Muscle layer of colon (tissue), 2 donors: ENCODE measurements around the gene GAGE13.
"Not testable (repeated sequence)": the region's sequence is repeated elsewhere in the genome, so short reads cannot be mapped to it uniquely, and the experiment has no call there.

Experiments used
- H3K27ac ChIP-seq: one replicate; pipeline ENCODE4 v1.7.0; 2013; ENCODE audit warnings: low read depth, mild to moderate bottlenecking, low read length, moderate library complexity
- H3K27me3 ChIP-seq, 2 donors: one replicate each; pipeline ENCODE4 v1.7.0; 2013; ENCODE audit warnings: low read length in 2 of 2, mild to moderate bottlenecking in 2 of 2; ENCODE audit not compliant: insufficient read depth in 2 of 2, control insufficient read depth in 1 of 2
- H3K36me3 ChIP-seq: one replicate; pipeline ENCODE4 v1.7.0; 2013; ENCODE audit warnings: mild to moderate bottlenecking, low read length; ENCODE audit not compliant: insufficient read depth
- H3K4me1 ChIP-seq: one replicate; pipeline ENCODE4 v1.7.0; 2013; ENCODE audit warnings: mild to moderate bottlenecking, low read length; ENCODE audit not compliant: insufficient read depth
- H3K4me3 ChIP-seq, 2 donors: one replicate each; pipeline ENCODE4 v1.7.0; 2013; ENCODE audit warnings: low read length in 2 of 2, low read depth in 1 of 2, mild to moderate bottlenecking in 1 of 2, moderate library complexity in 1 of 2
- H3K9ac ChIP-seq: one replicate; pipeline ENCODE4 v1.7.0; 2013; ENCODE audit warnings: low read length
- H3K9me3 ChIP-seq: one replicate; pipeline ENCODE4 v1.7.0; 2013; ENCODE audit warnings: mild to moderate bottlenecking, low read length
- donor health status: abdominal sarcoma.
- donor health status: Adenocarcinoma of cecum.

Gene GAGE13, protein sequence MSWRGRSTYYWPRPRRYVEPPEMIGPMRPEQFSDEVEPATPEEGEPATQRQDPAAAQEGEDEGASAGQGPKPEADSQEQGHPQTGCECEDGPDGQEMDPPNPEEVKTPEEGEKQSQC

DNA sequence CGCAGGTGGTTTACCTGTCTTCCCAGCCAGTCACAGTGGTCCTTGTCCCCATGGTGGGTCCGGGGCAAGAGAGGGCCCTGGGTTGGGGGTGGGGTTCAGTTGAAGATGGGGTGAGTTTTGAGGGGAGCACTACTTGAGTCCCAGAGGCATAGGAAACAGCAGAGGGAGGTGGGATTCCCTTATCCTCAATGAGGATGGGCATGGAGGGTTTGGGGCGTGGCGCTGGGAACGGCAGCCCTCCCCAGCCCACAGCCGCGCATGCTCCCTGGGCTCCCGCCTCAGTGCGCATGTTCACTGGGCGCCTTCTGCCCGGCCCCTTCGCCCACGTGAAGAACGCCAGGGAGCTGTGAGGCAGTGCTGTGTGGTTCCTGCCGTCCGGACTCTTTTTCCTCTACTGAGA is at the start of gene GAGE13:
Gene GAGE13 (plus strand): TSS at position 301 of the 400 bp plus-strand sequence. CDS start 1,156 bp downstream, outside the sequence.
- H3K4me1 ChIP-seq, H3K9ac ChIP-seq, H3K27me3 ChIP-seq, H3K9me3 ChIP-seq, H3K27ac ChIP-seq, H3K36me3 ChIP-seq, H3K4me3 ChIP-seq: not testable (repeated sequence)

DNA sequence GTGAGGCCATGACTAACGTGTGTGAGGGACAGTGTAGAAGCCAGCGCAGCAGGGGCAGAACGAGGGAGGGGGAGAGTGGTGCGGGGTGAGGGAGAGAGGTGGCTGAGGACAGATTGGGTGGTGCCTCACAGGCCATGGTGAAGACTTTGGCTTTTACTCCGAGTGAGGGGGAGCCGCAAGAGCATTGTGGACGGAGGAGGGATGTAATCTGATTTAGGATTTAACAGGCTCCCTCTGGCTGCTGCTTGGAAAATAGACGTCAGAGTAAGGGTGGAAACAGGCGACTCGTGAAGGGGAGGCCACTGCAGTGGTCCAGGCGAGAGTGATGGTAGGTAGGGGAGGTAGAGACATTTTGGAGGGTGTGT is 48.8 kb upstream of the GAGE13 start:
- Histone ChIP-seq H3K9me3 (no peaks in the 10 kb centered on the region), H3K27me3 (no peaks in the 10 kb centered on the region), H3K9ac (no peak overlapping the region), H3K4me1 (no peaks in the 10 kb centered on the region), H3K4me3 (no peak overlapping the region), H3K36me3 (no peaks in the 10 kb centered on the region), H3K27ac (no peak overlapping the region)

DNA sequence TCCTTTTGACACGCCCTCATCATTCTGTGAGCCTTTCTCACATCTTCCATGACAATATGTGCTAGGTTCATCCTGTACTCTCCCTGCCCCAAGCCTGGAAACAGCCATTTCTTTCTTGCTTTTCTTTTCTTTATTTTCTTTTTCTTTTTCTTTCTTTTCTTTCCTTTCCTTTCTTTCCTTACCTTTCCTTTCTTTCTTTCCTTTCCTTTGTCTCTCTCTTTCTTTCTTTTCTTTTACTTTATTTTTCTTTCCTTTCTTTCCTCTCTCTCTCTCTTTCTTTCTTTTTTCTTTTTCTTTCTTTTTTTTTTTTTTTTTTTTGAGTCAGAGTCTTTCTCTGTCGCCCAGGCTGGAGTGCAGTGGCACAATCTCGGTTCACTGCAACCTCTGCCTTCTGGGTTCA is 47.2 kb upstream of the GAGE13 start:
- H3K9ac ChIP-seq, result no peak overlapping the region
- H3K9me3 ChIP-seq, result no peaks in the 10 kb centered on the region
- H3K4me3 ChIP-seq, result no peak overlapping the region
- H3K36me3 ChIP-seq, result no peaks in the 10 kb centered on the region
- no peaks in the 10 kb centered on the region for H3K4me1 ChIP-seq
- H3K27ac ChIP-seq, result no peak overlapping the region
- no peaks in the 10 kb centered on the region for H3K27me3 ChIP-seq

DNA sequence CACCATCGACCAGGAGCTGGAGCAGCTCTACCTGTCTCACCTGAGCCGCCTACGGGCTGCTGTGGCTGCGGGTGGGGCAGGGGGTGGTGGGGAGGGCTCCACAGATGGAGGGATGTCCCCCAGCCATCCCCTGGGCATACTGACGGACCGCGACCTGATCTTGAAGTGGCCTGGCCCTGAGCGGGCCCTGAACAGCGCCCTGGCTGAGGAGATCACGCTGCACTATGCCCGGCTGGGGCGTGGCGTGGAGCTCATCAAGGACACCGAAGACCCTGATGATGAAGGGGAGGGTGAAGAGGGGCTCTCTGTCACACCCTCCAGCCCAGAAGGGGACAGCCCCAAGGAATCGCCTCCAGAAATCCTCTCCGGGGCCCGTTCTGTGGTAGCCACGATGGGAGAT is 45.2 kb upstream of the GAGE13 start:
- Histone ChIP-seq H3K4me3 (no peak overlapping the region), H3K36me3 (no peaks in the 10 kb centered on the region), H3K9me3 (no peaks in the 10 kb centered on the region), H3K4me1 (no peaks in the 10 kb centered on the region), H3K27ac (no peak overlapping the region), H3K27me3 (no peaks in the 10 kb centered on the region), H3K9ac (no peak overlapping the region)

DNA sequence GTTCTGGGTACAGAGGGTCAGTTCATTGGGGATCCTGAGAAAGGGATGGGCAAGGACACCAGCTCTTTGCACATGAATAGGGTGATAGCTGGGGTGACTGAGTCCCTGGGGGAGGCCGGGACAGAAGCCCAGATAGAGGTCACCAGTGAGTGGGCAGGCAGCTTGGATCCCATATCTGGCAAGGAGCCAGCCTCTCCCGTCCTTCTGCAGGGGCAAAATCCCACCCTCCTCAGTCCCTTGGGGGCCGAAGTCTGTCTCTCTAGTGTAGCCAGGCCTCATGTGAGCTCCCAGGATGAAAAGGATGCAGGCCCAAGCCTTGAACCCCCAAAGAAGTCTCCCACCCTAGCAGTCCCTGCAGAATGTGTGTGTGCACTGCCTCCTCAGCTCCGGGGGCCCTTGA is 44.8 kb upstream of the GAGE13 start:
- Histone ChIP-seq H3K9ac (no peak overlapping the region), H3K4me3 (no peak overlapping the region), H3K36me3 (no peaks in the 10 kb centered on the region), H3K9me3 (no peaks in the 10 kb centered on the region), H3K27me3 (no peaks in the 10 kb centered on the region), H3K4me1 (no peaks in the 10 kb centered on the region), H3K27ac (no peak overlapping the region)

DNA sequence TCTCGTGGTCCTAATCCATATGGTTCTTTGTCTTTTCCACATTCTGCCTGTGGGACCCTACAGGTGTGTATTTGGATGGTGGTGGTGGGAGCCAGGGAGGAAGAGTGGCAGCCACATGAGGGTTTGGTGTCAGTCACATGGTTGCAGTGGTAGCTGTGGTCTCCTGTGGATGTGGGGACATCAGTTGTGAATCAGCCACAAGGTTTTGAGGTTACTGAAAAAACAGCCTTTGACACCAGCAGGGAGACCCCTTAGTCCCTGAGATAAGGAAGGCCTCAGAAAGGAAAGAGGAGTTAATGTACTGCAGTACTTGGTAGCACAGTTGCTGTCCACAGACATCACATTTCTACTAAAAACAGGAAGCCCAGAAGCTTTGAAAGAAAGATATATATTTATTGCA is 43.7 kb upstream of the GAGE13 start:
- H3K27ac ChIP-seq, result no peak overlapping the region
- no peaks in the 10 kb centered on the region for H3K4me1 ChIP-seq
- H3K9ac ChIP-seq, result no peak overlapping the region
- peaks cover 0 to 7% of the 10 kb centered on the region in 2 donors for H3K27me3 ChIP-seq
- no peak overlapping the region for H3K4me3 ChIP-seq
- H3K36me3 ChIP-seq, result no peaks in the 10 kb centered on the region
- H3K9me3 ChIP-seq, result no peaks in the 10 kb centered on the region

DNA sequence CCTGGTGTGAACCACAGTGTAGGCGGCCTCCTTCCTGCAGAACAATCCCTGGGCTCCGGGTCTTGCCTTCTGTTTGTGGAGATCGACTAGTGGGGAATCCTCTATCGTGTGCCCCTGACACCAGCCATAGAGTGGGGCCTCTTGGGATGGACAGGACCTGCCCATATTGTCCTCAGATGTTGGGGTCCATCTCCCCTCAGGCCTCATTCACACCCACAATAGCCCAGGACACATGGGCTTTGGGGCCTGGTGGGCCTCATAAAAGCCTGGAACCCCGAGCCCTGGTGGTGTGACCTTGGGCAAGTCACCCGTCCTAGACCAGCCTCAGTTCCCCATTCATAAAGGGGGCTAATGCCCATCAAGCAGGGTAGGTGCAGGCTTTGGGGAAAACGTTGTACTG is 41.2 kb upstream of the GAGE13 start:
- H3K9ac ChIP-seq, result no peak overlapping the region
- no peaks in the 10 kb centered on the region for H3K36me3 ChIP-seq
- no peak overlapping the region for H3K27ac ChIP-seq
- no peak overlapping the region for H3K4me3 ChIP-seq
- peaks cover 0 to 11% of the 10 kb centered on the region in 2 donors for H3K27me3 ChIP-seq
- H3K9me3 ChIP-seq, result no peaks in the 10 kb centered on the region
- no peaks in the 10 kb centered on the region for H3K4me1 ChIP-seq

DNA sequence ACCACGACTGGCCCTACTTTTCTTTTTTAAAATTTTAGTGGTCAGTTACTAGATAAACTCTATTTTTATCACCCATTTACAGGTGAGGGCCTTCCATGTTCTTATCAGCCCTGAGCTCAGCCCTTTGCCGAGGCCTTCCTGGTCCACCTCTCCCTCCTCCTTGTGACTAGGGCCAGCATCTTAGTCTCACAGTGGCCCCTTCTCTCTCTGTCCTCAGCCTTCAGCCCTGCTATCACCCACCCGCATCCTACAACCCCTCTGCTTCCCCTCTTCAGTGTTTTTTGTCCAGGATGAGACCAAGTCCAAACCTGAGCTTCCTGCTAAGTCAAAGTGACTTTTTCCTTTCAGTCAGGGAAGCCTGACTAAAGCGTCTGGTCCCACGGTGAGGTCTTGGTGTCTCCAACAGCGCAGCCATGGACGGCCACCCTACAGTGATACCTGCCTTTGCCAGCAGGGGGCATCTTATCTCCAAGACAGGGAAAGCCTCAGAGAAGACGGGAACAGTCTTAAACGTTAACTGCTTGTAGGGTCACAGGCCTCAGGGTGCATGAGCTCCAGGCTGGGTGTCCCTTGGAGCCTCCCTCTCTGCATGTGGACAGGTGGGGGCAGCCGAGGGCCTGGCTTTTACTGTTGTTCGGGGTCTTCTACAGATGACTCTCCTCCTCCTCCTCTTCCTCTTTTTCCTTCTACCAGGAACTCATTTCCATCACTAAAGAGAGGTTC is 39.6 kb upstream of the GAGE13 start:
- Histone ChIP-seq H3K4me3 (no peak overlapping the region), H3K36me3 (no peaks in the 10 kb centered on the region), H3K9me3 (no peaks in the 10 kb centered on the region), H3K27me3 (peaks cover 0 to 11% of the 10 kb centered on the region in 2 donors), H3K9ac (no peak overlapping the region), H3K27ac (no peak overlapping the region), H3K4me1 (no peaks in the 10 kb centered on the region)

DNA sequence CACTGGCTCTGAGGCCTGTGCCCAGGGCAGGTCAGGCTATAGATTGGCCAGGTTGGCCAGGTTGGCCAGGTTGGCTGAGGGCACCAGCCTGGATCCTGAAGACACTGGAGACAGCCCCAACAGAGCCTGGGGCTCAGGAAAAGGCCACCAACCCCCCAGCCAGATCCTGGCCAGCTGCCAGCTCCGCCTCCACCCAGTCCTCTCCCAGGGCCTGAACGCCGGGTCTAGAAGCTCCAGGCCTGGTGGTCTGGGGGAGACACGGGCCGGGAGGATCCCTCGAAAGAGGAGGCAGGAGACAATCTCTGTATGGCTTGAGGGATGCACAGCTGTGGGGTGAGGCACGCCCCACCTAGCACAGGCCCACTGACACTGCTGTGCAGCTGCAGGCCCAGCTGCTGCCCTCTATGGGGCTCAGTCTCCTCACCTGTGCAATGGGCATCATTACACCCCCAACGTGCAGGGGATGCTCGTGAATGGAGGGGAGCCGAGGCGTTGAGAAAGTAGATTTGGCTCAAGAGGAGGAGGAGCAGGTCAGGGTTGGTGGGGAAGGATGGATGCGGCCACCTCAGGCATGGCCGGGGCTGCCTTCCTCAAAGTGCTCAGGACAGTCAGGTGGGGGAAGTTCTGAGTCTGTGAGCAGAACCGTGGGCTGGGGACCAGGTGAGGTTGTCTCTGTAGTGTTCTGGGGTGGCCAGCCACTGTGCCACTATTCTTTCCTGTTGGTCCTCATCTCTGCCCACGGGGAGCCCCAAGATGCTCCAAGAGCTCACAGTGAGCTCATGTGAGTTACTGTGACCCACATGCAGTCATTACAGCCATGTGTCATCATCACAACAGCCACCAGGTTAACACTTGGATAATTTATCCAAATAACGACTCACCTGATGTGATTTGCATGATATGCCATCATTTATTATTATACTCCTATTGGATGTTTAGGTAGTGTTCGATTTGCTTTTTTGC is 38.7 kb upstream of the GAGE13 start:
- Histone ChIP-seq H3K9me3 (no peaks in the 10 kb centered on the region), H3K4me3 (no peak overlapping the region), H3K4me1 (no peaks in the 10 kb centered on the region), H3K27ac (no peak overlapping the region), H3K36me3 (no peaks in the 10 kb centered on the region), H3K27me3 (peaks cover 0 to 11% of the 10 kb centered on the region in 2 donors), H3K9ac (no peak overlapping the region)

DNA sequence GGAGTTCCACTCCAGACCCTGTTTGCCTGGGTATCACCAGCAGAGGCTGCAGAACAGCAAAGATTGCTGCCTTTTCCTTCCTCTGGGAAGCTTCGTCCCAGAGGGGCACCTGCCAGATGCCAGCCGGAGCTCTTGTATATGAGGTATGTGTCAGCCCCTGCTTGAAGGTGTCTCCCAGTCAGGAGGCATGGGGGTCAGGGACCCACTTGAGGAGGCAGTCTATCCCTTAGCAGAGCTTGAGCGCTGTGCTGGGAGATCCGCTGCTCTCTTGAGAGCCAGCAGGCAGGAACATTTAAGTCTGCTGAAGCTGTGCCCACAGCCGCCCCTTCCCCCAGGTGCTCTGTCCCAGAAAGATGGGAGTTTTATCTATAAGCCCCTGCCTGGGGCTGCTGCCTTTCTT is 32.1 kb upstream of the GAGE13 start:
- H3K27ac ChIP-seq, H3K36me3 ChIP-seq, H3K27me3 ChIP-seq, H3K9ac ChIP-seq, H3K4me3 ChIP-seq, H3K9me3 ChIP-seq, H3K4me1 ChIP-seq: not testable (repeated sequence)

DNA sequence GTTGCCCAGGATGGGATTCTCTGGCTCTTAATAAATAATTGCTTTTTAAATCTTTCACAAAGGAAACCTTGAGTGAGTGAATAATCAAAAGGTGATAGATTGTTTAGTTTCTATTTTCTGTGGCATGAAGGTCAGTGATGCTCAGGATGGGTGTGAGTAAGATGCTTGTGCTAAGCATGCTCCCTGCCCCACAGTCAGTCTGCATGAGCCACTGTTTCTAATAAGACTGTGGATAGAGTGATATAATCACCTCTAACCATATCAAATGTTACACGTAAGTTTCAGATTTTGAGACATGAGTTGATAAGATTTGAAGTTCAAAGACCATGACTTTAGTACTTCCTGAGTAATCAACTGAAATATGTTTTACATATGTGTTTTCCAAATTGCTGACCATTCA is 30.7 kb upstream of the GAGE13 start:
- Histone ChIP-seq H3K4me1 (no peaks in the 10 kb centered on the region), H3K27me3 (peaks cover 0 to 8% of the 10 kb centered on the region in 2 donors), H3K36me3 (no peaks in the 10 kb centered on the region), H3K9me3 (no peaks in the 10 kb centered on the region), H3K27ac (no peak overlapping the region), H3K9ac (no peak overlapping the region), H3K4me3 (no peak overlapping the region)
